ENCODE data around the gene OR2T6. TPM values are rescaled to one million over a fixed set of nuclear protein-coding genes. Genes with fewer than 3 reads are reported as not detected.

The OR2T6 gene
- total RNA-seq, 1 experiment from 2014 or later = not detected

GRCh38 chr1:248376916-248377315 lies 1.4 kb downstream of the OR2T6 start:
- intact Hi-C loops (cut with micrococcal nuclease; ENCODE audit: unreplicated experiment) = no loop called here

GRCh38 chr1:248380854-248381253 lies 5.3 kb downstream of the OR2T6 start:
- TF ChIP-seq POLR2AphosphoS5 (IDR thresholded peaks at IDR 0.05; ENCODE audit: low read depth, low read length) (no peak), CTCF (IDR thresholded peaks at IDR 0.05) (no peak), SIN3A (IDR thresholded peaks at IDR 0.05; ENCODE audit: borderline replicate concordance, insufficient read depth, low read depth, low read length) (no peak), TCF7L2 (IDR thresholded peaks at IDR 0.05; ENCODE audit: low read depth, low read length) (no peak), REST (IDR thresholded peaks at IDR 0.05; ENCODE audit: insufficient read depth in 1 of 2, low read depth in 2 of 2, low read length in 1 of 2) (no peak)
- ChIA-PET POLR2A (no interaction called here), CTCF (no interaction called here)

More at GRCh38 chr1:248376916-248377315, 1.4 kb downstream of the OR2T6 start:
- Histone ChIP-seq H3K27ac (ENCODE audit: low read length) (no peak overlapping the region), H3K4me3 (ENCODE audit: low read depth in 2 of 2, low read length in 2 of 2) (no peak overlapping the region), H3K9me3 (ENCODE audit: control insufficient read depth, insufficient read depth, low read depth, low read length) (no peaks in the 10 kb centered on the region), H3K27me3 (ENCODE audit: control insufficient read depth, insufficient read depth, low read length) (no peaks in the 10 kb centered on the region), H3K36me3 (ENCODE audit: control insufficient read depth, insufficient read depth, low read length) (no peaks in the 10 kb centered on the region), H3K4me1 (ENCODE audit: control insufficient read depth, insufficient read depth, low read length) (no peaks in the 10 kb centered on the region)
- CTCF ChIA-PET = no interaction called here
- ATAC-seq = no peak
- POLR2A ChIA-PET = no interaction called here
- no TSS peak for BruUV-seq (replicated peaks)
- no peak for TF ChIP-seq POLR2AphosphoS5 (IDR thresholded peaks at IDR 0.05; ENCODE audit: low read depth, low read length)
- no peak for TF ChIP-seq SIN3A (IDR thresholded peaks at IDR 0.05; ENCODE audit: borderline replicate concordance, insufficient read depth, low read depth, low read length)
- no peak for TF ChIP-seq CTCF (IDR thresholded peaks at IDR 0.05)
- no peak for TF ChIP-seq TCF7L2 (IDR thresholded peaks at IDR 0.05; ENCODE audit: low read depth, low read length)
- TF ChIP-seq REST (IDR thresholded peaks at IDR 0.05; ENCODE audit: insufficient read depth in 1 of 2, low read depth in 2 of 2, low read length in 1 of 2) = no peak
- in situ Hi-C loops (cut with HindIII; ENCODE audit: low pct_unique_long_range_greater_than_20kb, low sequenced_read_pairs) = no loop called here
- no peak for DNase-seq (ENCODE audit: low read depth, low spot score)

More at GRCh38 chr1:248380854-248381253, 5.3 kb downstream of the OR2T6 start:
- BruUV-seq (replicated peaks) = no TSS peak
- Histone ChIP-seq H3K4me3 (ENCODE audit: low read depth in 2 of 2, low read length in 2 of 2) (no peak overlapping the region), H3K9me3 (ENCODE audit: control insufficient read depth, insufficient read depth, low read depth, low read length) (no peaks in the 10 kb centered on the region), H3K36me3 (ENCODE audit: control insufficient read depth, insufficient read depth, low read length) (no peaks in the 10 kb centered on the region), H3K4me1 (ENCODE audit: control insufficient read depth, insufficient read depth, low read length) (no peaks in the 10 kb centered on the region), H3K27ac (ENCODE audit: low read length) (no peak overlapping the region), H3K27me3 (ENCODE audit: control insufficient read depth, insufficient read depth, low read length) (no peaks in the 10 kb centered on the region)
- ATAC-seq = no peak
- intact Hi-C loops (cut with micrococcal nuclease; ENCODE audit: unreplicated experiment) = no loop called here
- no peak for DNase-seq (ENCODE audit: low read depth, low spot score)
- in situ Hi-C loops (cut with HindIII; ENCODE audit: low pct_unique_long_range_greater_than_20kb, low sequenced_read_pairs) = no loop called here

Measured in Panc1 (cell line).